SU-DHL-6 (cell line): ENCODE data around the gene PDZD2.

Source experiments
- CTCF ChIP-seq: fragments of 200-600 bp; sonication (generic); IDR thresholded peaks from one replicate; pipeline ENCODE4 v1.5.1; 2017; ENCODE audit warnings: antibody characterized with exemption, mild to moderate bottlenecking, low read length, moderate library complexity; ENCODE audit not compliant: insufficient read depth, poor library complexity, severe bottlenecking
- EZH2phosphoT487 ChIP-seq: fragments of 200-600 bp; sonication (generic), shearing (Covaris generic); conservative IDR thresholded peaks from 2 replicates; pipeline ENCODE4 v1.6.1; 2018; ENCODE audit warnings: mild to moderate bottlenecking, antibody characterized with exemption, low read length, moderate library complexity, mixed read lengths

- no peak for TF ChIP-seq CTCF
- TF ChIP-seq EZH2phosphoT487 = no peak
Observed at GRCh38 chr5:32051796-32052195, 412.9 kb downstream of the PDZD2 start.
